HL-60 (cell line): ENCODE results near the gene IL18R1.
A peak's percentile ranks its signal among the peaks of the same experiment; 100 is the strongest.

Source experiments
- DNase-seq, 2 experiments: peaks; one replicate each; pipeline ENCODE4 v3.0.0-alpha.2; 2010 to 2020; ENCODE audit warnings: low read depth in 1 of 2, low spot score in 1 of 2
- H3K27ac ChIP-seq: fragments of 250-450 bp; sonication (Bioruptor Pico); replicated peaks from 2 replicates; pipeline ENCODE4 v1.5.1; 2020; ENCODE audit warnings: mild to moderate bottlenecking, moderate library complexity
- H3K27me3 ChIP-seq: fragments of 250-450 bp; sonication (Bioruptor Pico); 2 replicates; pipeline ENCODE4 v1.5.1; 2021; ENCODE audit warnings: mild to moderate bottlenecking, moderate library complexity; ENCODE audit not compliant: insufficient read depth, poor library complexity, severe bottlenecking
- H3K4me3 ChIP-seq: replicated peaks from 2 replicates; pipeline ENCODE4 v1.5.1; 2011; ENCODE audit warnings: mild to moderate bottlenecking, control low read depth, low read length; ENCODE audit not compliant: insufficient read depth
- GABPA ChIP-seq: IDR thresholded peaks from 2 replicates; pipeline ENCODE4 v1.6.1; 2012; ENCODE audit warnings: low read depth
- POLR2AphosphoS5 ChIP-seq: IDR thresholded peaks from 2 replicates; pipeline ENCODE4 v1.6.1; 2012; ENCODE audit warnings: low read depth
- SPI1 ChIP-seq: IDR thresholded peaks from 2 replicates; pipeline ENCODE4 v1.6.1; 2012; ENCODE audit warnings: low read depth, mild to moderate bottlenecking, borderline replicate concordance
- TF ChIP-seq, protein P1 (sequence below): IDR thresholded peaks from 2 replicates; pipeline ENCODE4 v1.6.1; 2012; ENCODE audit warnings: low read depth; ENCODE audit not compliant: insufficient replicate concordance
- TF ChIP-seq, protein P2 (sequence below): IDR thresholded peaks from one replicate; pipeline ENCODE4 v1.5.1; 2011; ENCODE audit warnings: low read length, control low read depth, inconsistent platforms; ENCODE audit not compliant: insufficient read depth

IL18R1 gene

DNA sequence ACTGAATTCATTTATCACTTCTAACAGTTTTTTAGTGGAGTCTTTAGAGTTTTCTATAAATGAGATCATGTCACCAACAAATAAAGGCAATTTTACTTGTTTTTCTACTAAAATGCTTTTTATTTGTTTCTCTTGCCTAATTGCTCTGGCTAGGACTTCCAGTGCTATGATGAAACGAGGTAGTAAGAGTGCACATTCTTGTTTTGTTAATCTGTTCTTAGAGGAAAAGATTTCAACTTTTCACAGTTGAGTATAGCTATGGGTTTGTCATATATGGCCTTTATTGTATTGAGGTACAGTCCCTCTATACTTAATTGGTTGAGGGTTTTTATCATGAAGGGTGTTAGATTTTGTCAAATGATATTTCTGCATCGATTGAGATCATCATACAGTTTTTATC lies 73.0 kb downstream of the IL18R1 start:
- Histone ChIP-seq H3K27me3 (no peaks in the 10 kb centered on the region), H3K27ac (no peak overlapping the region), H3K4me3 (no peak overlapping the region)
- DNase-seq = no peak
- TF ChIP-seq, protein P1, sequence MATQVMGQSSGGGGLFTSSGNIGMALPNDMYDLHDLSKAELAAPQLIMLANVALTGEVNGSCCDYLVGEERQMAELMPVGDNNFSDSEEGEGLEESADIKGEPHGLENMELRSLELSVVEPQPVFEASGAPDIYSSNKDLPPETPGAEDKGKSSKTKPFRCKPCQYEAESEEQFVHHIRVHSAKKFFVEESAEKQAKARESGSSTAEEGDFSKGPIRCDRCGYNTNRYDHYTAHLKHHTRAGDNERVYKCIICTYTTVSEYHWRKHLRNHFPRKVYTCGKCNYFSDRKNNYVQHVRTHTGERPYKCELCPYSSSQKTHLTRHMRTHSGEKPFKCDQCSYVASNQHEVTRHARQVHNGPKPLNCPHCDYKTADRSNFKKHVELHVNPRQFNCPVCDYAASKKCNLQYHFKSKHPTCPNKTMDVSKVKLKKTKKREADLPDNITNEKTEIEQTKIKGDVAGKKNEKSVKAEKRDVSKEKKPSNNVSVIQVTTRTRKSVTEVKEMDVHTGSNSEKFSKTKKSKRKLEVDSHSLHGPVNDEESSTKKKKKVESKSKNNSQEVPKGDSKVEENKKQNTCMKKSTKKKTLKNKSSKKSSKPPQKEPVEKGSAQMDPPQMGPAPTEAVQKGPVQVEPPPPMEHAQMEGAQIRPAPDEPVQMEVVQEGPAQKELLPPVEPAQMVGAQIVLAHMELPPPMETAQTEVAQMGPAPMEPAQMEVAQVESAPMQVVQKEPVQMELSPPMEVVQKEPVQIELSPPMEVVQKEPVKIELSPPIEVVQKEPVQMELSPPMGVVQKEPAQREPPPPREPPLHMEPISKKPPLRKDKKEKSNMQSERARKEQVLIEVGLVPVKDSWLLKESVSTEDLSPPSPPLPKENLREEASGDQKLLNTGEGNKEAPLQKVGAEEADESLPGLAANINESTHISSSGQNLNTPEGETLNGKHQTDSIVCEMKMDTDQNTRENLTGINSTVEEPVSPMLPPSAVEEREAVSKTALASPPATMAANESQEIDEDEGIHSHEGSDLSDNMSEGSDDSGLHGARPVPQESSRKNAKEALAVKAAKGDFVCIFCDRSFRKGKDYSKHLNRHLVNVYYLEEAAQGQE = no peak
- no peak for TF ChIP-seq POLR2AphosphoS5
- no peak for TF ChIP-seq GABPA
- TF ChIP-seq SPI1 = no peak

DNA sequence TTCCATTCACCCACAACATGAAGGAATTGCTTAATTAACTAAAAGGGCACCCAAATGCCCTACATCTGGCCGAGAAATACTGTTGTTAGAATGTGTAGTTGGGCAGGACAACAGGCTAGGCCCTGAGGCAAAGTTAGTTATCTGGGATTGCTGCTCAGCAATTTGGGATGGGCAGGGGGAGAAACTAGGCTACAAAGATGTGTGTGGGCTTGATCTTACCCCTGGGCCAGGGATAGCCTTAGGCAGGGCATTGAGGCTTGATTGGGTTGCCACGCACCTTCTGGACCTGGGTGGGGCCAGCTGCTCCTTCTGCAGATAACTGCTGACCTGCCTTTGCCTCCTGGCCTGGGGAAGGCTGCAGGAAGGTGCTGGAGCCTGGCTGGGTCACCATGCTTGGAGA lies 76.8 kb downstream of the IL18R1 start:
- TF ChIP-seq, protein P2, sequence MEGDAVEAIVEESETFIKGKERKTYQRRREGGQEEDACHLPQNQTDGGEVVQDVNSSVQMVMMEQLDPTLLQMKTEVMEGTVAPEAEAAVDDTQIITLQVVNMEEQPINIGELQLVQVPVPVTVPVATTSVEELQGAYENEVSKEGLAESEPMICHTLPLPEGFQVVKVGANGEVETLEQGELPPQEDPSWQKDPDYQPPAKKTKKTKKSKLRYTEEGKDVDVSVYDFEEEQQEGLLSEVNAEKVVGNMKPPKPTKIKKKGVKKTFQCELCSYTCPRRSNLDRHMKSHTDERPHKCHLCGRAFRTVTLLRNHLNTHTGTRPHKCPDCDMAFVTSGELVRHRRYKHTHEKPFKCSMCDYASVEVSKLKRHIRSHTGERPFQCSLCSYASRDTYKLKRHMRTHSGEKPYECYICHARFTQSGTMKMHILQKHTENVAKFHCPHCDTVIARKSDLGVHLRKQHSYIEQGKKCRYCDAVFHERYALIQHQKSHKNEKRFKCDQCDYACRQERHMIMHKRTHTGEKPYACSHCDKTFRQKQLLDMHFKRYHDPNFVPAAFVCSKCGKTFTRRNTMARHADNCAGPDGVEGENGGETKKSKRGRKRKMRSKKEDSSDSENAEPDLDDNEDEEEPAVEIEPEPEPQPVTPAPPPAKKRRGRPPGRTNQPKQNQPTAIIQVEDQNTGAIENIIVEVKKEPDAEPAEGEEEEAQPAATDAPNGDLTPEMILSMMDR = no peak
- H3K4me3 ChIP-seq = no peak overlapping the region
- no peak for DNase-seq
- H3K27me3 ChIP-seq = no peaks in the 10 kb centered on the region
- no peak overlapping the region for H3K27ac ChIP-seq

GRCh38 chr2:102433973-102434654 lies 78.5 kb downstream of the IL18R1 start:
- H3K4me3 ChIP-seq = no peak overlapping the region

DNA sequence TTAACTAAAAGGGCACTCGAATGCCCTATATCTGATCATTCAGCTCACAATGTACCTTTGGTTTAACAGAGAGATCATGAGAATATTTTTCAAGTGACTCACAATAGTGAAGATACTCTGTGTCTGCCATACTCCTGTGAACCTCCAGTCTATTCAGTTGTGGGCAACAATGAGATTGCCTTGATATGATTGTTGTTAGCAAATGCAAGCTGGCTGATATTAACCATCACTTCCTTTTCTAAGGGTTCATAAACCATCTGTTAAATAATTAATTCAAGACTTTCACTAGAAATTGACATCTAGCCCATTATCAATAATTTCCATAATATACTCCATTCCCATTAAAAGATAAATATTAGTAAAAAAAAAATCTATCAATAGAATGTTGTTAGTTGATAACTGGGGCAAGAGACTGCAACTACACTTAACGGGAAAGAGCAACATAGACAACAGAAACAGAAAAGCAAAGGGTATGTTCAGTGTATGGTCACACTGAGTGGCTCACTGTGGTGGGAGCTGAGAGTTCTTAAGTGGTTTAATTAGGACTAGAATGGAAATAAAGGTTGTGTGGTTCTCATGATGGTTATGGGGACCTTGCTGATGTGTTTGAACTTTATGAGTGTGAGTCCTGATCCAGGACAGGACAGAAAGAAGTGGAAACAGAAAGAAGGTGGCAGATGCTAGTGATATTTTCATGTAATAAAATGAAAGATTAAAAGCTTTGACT lies 79.2 kb downstream of the IL18R1 start:
- no peak overlapping the region for H3K27ac ChIP-seq
- H3K4me3 ChIP-seq = no peak overlapping the region
- H3K27me3 ChIP-seq = no peaks in the 10 kb centered on the region
- no peak for DNase-seq
- TF ChIP-seq POLR2AphosphoS5 = no peak
- TF ChIP-seq GABPA = no peak

More at GRCh38 chr2:102433973-102434654, 78.5 kb downstream of the IL18R1 start:
- H3K27me3 ChIP-seq = no peaks in the 10 kb centered on the region
- no peak for DNase-seq
- H3K27ac ChIP-seq = no peak overlapping the region
- TF ChIP-seq POLR2AphosphoS5 = no peak
- TF ChIP-seq, protein P1 = peak; percentile 25

- Histone ChIP-seq H3K4me3 (no peak overlapping the region), H3K27me3 (no peaks in the 10 kb centered on the region), H3K27ac (no peak overlapping the region)
- DNase-seq = no peak
- TF ChIP-seq GABPA (no peak), POLR2AphosphoS5 (no peak), SPI1 (no peak)
- TF ChIP-seq, protein P1 = no peak
- TF ChIP-seq, protein P2 = no peak
Observed at GRCh38 chr2:102435741-102436140, 80.1 kb downstream of the IL18R1 start.
